NCI-H82 treated with DMSO at 0.1 percent for 48 hours (cell line): ENCODE data around the gene ADNP.
"Not testable (repeated sequence)": the region's sequence is repeated elsewhere in the genome, so short reads cannot be mapped to it uniquely, and the experiment has no call there.

Source experiments
- DNase-seq: peaks from one replicate; lab custom pipeline; 2025; ENCODE audit not compliant: unreplicated experiment; lab: John Stamatoyannopoulos, UW

Gene ADNP

GRCh38 chr20:50931306-50932015 lies at the start of gene ADNP:
Gene ADNP (minus strand): TSS chr20:50931437. CDS start chr20:50903996, 27,441 bp downstream.
- DNase-seq: peak; percentile 89

- DNase-seq: no peak
These were observed 48.9 kb upstream of the ADNP start for GRCh38 chr20:50980071-50980681.

GRCh38 chr20:50978533-50978932 lies 47.3 kb upstream of the ADNP start:
- DNase-seq: not testable (repeated sequence)

DNA sequence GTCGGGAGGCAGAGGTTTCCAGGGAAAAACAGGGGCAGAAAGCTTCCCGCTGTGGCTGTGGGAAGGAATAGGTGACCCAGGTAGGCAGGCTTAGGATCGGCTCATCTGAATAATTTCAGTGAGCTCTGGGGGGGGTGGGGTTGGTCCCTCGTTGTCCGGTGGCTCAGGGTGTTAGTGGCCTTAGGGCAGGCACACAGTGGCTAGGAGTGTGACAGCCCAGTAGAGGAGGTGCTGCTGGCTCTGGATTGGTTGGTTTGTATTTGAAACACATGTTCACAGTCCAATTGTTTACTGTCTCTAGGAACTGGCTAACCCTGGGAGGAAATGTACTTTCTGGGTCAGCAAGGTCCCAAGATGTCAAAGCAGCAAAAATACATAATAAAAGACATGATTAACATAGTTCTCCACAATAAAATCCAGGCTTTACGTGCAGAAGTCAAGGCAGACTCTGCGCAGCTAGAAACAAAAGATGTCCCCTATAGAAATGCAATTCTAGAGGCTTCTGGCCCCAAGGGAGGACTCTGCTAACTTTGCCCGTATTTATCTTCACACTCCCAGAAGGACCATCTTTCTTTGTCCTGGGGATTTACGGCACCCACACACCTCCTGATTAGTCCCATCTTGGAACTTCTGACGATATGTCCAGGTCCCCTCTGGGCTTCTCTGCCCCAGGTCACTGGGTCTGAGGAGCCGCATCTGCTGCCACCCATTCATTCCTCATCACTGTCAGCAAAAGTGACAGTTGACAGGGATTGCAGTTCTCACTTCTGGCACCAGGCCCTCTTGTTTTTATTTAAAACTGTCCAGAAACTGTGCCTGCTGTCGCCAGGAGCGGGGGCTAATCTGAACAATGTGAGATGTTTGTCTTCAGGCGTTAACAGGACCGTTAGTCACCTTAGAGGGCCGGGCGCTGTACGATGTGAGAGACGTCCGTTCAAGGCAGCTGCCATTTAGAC lies 46.1 kb upstream of the ADNP start:
- no peak for DNase-seq

- no peak for DNase-seq
These were observed 44.6 kb upstream of the ADNP start for GRCh38 chr20:50975701-50976330.

DNA sequence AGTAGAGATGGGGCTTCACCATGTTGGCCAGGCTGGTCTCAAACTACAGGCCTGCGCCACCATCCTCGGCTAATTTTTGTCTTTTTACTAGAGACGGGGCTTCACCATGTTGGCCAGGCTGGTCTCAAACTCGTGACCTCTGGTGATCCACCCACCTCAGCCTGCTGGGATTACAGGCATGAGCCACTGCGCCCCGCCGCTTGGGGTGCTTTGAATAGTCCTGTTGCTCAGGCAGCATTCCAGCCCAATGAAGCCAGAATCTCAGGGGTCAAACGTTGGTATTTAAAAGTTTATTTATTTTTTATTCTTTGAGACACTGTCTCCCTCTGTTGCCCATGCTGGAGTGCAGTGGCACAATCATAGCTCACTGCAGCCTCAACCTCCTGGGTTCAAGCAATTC lies 38.7 kb upstream of the ADNP start:
- no peak for DNase-seq

GRCh38 chr20:50969435-50969834 lies 38.2 kb upstream of the ADNP start:
- no peak for DNase-seq

- no peak for DNase-seq
These were observed 37.1 kb upstream of the ADNP start for GRCh38 chr20:50968289-50968688.

DNA sequence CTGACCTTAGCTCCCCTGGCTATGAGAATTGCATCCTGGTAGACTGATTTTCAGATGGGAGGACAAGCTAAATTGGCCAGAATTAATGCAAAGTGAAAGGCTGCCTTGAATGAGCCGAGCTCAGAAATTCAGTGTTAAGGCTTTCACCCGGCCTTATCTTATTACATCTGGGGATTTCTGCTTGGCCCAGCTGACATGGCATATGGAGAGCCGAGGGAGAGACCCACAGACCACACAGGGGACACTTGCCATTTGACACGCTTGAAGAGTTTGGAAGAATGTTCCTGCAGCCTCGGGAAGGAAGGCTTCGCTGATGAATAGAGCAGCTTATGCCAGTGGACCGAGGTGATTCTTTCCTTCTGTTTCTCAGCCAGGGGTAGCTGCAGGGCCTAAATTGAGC lies 36.3 kb upstream of the ADNP start:
- DNase-seq: peak; percentile 84

DNA sequence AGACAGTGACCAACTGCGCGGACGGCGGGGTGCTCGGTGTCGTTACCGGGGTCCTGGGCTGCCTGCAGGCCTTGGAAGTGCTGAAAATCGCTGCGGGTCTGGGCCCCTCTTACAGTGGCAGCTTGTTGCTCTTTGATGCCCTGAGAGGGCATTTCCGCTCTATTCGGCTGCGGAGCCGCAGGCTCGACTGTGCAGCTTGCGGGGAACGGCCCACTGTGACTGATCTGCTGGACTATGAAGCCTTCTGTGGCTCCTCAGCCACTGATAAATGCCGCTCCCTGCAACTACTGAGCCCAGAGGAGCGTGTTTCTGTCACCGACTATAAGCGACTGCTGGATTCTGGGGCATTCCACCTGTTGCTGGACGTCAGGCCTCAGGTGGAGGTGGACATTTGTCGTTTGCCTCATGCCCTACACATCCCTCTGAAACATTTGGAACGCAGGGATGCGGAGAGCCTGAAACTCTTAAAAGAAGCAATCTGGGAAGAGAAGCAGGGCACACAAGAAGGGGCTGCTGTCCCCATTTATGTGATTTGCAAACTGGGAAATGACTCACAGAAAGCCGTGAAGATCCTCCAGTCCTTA lies 28.4 kb upstream of the ADNP start:
- DNase-seq: no peak

DNA sequence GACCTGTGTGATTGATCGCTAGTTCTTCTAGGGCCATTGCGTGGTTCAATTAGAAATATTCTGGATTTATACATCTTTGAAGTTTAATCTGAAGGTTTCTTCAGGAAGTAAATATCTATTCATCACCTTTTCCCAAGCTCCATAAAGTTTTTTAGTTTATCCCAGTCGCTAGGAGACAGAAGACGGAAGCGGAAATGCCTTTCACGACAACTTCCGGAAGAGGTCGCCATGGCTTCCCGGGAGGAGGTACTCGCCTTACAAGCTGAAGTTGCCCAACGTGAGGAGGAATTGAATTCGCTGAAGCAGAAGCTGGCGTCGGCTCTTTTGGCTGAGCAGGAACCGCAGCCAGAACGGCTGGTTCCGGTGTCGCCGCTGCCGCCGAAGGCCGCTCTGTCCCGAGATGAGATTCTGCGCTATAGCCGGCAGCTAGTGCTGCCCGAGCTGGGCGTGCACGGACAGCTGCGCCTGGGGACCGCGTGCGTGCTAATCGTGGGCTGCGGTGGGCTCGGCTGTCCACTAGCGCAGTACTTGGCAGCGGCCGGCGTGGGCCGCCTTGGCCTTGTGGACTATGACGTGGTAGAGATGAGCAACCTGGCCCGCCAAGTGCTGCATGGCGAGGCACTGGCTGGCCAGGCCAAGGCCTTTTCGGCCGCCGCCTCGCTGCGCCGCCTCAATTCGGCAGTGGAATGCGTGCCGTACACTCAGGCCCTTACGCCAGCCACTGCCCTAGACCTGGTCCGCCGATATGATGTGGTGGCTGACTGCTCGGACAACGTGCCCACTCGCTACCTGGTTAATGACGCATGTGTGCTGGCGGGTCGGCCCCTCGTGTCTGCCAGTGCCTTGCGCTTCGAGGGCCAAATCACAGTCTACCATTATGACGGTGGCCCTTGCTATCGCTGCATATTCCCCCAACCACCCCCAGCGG lies 27.6 kb upstream of the ADNP start, which contains the start of gene MOCS3:
Gene MOCS3 (plus strand): TSS at position 204 of the 928 bp plus-strand sequence. CDS start 25 bp downstream, at position 229.
- peak; percentile 89 for DNase-seq

DNA sequence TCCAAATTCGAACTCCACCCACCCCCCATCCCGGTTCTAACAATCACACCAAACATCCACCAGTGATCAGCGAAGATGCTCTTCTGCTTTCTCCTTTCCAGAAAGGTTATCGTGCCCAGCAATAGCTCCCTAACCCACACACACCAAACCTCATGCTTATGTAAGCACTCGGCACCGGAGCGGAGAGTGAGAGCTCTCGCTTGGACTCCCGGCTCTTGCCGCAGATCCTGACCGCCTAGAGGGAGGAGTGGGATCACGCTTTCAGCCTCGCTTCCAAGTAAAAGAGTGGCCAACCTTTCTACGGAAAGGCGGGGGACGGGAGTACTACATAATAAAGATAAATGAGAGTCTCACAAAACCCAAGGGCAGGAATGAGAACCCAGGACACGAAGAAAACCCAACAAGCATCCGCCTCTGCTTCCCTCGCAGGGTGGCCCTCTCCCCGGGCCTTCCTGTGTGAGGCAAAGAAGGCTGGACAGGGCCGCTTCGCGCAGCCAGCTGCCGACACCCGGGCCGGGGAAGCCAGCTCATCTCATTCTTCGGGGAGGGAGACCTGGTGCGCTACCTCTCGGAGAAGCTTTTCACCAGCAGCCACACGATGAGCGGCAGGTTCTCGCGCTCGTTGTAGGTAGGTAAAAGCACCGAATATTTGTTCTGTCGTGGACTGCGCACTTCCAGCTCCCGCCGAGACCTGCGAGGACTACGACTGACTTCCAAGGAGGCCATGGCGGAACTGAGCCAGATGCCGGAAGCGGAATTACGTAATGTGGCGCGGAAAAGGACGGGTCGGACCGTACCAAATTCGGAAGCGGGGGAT lies 26.8 kb upstream of the ADNP start, which contains the start of gene DPM1:
Gene DPM1 (minus strand): TSS at position 735 of the 817 bp plus-strand sequence. CDS start 9 bp downstream, at position 726.
- DNase-seq: peak; percentile 89

DNA sequence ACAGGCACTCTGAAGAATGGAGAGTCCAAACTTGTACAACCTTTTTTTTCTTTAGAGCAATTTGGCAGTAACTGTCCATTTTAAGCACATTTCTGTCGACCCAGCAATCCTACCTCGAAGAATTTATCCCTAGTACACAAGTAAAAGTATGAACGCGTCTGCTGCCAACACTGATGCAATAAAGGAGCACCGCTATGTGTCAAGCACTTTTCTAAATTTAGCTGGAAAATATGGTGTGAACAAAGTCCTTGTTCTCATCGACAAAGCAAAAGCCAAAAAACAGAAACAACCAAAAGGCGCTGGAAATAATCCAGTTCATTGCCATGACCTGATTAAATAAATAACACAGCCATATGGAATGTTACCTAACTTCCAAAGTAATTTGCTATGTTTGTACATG lies 26.0 kb upstream of the ADNP start:
- DNase-seq: no peak

DNA sequence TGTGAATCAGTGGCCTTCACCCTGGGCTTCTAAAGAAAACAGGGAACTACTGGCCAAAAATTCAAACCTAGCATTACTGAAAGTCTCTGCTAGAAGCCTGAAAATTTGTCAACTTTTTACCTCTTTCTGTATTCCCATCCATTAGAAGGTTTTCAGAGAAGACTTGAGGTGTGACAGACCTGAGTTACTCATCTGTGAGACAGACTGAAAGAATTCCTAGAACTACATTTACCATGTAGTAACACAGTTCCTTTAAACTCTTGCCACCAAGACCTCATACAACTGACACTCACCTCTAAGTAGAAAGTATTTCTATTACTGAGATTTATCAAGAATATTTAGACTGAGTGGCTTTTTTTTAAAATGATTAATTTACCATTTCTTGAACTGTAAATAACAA lies 22.6 kb upstream of the ADNP start:
- DNase-seq: no peak

GRCh38 chr20:50953196-50953595 lies 22.0 kb upstream of the ADNP start:
- no peak for DNase-seq

DNA sequence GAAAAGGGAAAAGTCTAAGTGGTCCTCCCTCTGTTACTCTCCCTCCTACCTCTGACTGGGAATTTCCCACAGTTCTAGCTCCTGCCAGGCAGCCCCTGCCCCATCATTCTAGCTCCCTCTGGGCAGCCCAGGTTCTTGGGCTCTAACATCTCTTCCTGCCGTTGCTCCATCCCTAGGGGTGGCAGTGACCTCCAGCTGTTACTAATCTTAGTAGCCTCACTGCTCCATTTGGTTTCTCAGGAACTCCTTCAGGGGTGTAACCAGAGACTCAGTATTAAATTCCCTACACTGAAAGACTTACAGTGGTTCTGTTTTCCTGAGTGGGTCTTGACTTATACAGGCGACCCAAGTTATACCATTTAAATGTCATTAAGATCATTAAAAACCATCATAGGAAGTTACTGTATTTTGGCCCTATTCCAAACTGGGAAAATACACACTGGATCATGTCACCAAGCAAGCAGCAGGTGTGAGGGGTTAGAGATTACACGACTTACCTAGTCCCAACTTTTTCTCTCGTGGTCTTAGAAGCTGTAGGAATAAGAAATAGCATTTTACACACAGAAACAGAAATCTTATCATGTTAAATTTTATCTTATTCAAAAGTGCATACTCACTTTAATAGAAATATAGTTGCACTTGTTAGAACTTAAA lies 17.0 kb upstream of the ADNP start:
- no peak for DNase-seq

DNA sequence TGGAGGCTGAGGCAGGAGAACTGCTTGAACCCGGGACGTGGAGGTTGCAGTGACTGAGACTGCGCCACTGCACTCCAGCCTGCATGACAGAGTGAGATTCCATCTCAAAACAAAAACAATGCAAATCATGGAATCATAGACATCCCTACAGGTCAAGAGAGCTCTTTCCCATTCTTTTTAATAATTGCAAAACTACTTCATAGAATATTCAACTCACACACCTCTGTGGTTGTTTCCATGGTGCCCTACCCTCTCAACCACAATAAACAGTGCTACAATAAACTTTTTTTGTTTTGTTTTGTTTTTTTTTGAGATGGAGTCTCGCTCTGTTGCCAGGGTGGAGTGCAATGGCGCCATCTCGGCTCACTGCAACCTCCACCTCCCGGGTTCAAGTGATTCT lies 11.8 kb upstream of the ADNP start:
- DNase-seq: no peak

GRCh38 chr20:50933589-50933988 lies 2.4 kb upstream of the ADNP start:
- no peak for DNase-seq
